Measurements from ENCODE around the gene MED12L.

Gene MED12L

GRCh38 chr3:151379083-151379734 lies 293.7 kb downstream of the MED12L start:
- TF ChIP-seq, protein P1, sequence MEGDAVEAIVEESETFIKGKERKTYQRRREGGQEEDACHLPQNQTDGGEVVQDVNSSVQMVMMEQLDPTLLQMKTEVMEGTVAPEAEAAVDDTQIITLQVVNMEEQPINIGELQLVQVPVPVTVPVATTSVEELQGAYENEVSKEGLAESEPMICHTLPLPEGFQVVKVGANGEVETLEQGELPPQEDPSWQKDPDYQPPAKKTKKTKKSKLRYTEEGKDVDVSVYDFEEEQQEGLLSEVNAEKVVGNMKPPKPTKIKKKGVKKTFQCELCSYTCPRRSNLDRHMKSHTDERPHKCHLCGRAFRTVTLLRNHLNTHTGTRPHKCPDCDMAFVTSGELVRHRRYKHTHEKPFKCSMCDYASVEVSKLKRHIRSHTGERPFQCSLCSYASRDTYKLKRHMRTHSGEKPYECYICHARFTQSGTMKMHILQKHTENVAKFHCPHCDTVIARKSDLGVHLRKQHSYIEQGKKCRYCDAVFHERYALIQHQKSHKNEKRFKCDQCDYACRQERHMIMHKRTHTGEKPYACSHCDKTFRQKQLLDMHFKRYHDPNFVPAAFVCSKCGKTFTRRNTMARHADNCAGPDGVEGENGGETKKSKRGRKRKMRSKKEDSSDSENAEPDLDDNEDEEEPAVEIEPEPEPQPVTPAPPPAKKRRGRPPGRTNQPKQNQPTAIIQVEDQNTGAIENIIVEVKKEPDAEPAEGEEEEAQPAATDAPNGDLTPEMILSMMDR (IDR thresholded peaks at IDR 0.05) = no peak
- Histone ChIP-seq H3K9me3 (ENCODE audit: control insufficient read depth, low read length) (no peaks in the 10 kb centered on the region), H2AFZ (no peak overlapping the region), H3K36me3 (ENCODE audit: control insufficient read depth, insufficient read depth, low read length) (no peaks in the 10 kb centered on the region), H3K79me2 (no peaks in the 10 kb centered on the region), H3K9ac (no peak overlapping the region), H3K4me1 (no peaks in the 10 kb centered on the region), H3K27ac (no peak overlapping the region), H3K27me3 (ENCODE audit: control insufficient read depth, insufficient read depth, low read length) (no peaks in the 10 kb centered on the region), H3K4me2 (ENCODE audit: low read length) (no peak overlapping the region), H3K4me3 (ENCODE audit: low read depth, low read length) (no peak overlapping the region)

DNA sequence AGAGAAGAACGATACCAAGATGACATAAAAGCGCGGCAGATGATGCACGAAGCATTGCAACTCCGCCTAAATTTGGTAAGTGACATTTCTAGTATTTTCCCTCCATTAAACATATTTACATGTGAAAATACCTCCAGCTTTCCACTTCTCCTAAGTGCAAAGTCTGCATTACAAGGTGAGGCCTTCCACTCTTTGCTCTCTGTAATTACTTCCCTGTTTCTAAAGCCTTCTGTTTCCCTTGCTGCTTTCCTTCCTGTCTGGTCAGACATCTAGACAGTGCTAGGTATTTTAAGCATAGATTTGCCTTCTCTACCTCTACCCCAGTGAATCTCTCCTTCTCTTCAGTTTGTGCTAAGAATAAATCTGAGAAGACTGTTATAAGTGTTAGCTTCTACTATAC lies 297.2 kb downstream of the MED12L start:
- TF ChIP-seq, protein P1 (IDR thresholded peaks at IDR 0.05) = no peak
- H3K9me3 ChIP-seq (ENCODE audit: control insufficient read depth, low read length) = no peaks in the 10 kb centered on the region

GRCh38 chr3:151383111-151383510 lies 297.6 kb downstream of the MED12L start:
- TF ChIP-seq, protein P1 (IDR thresholded peaks at IDR 0.05) = no peak
- Histone ChIP-seq H3K4me1 (no peaks in the 10 kb centered on the region), H3K9me3 (ENCODE audit: control insufficient read depth, low read length) (no peaks in the 10 kb centered on the region), H3K9ac (no peak overlapping the region), H3K4me3 (ENCODE audit: low read depth, low read length) (no peak overlapping the region), H2AFZ (no peak overlapping the region), H3K79me2 (no peaks in the 10 kb centered on the region), H3K27ac (no peak overlapping the region), H3K4me2 (ENCODE audit: low read length) (no peak overlapping the region), H3K36me3 (ENCODE audit: control insufficient read depth, insufficient read depth, low read length) (no peaks in the 10 kb centered on the region), H3K27me3 (ENCODE audit: control insufficient read depth, insufficient read depth, low read length) (no peaks in the 10 kb centered on the region)

More for the DNA sequence above, 297.2 kb downstream of the MED12L start:
- no peak overlapping the region for H3K27ac ChIP-seq
- no peak overlapping the region for H2AFZ ChIP-seq
- no peak overlapping the region for H3K4me3 ChIP-seq (ENCODE audit: low read depth, low read length)
- no peak overlapping the region for H3K4me2 ChIP-seq (ENCODE audit: low read length)
- no peak overlapping the region for H3K9ac ChIP-seq
- H3K79me2 ChIP-seq = no peaks in the 10 kb centered on the region
- H3K27me3 ChIP-seq (ENCODE audit: control insufficient read depth, insufficient read depth, low read length) = no peaks in the 10 kb centered on the region
- H3K36me3 ChIP-seq (ENCODE audit: control insufficient read depth, insufficient read depth, low read length) = no peaks in the 10 kb centered on the region
- no peaks in the 10 kb centered on the region for H3K4me1 ChIP-seq

GRCh38 chr3:151383956-151384355 lies 298.5 kb downstream of the MED12L start:
- Histone ChIP-seq H3K4me2 (ENCODE audit: low read length) (no peak overlapping the region), H3K4me3 (ENCODE audit: low read depth, low read length) (peak overlapping the region; percentile 25), H3K4me1 (no peaks in the 10 kb centered on the region), H3K27me3 (ENCODE audit: control insufficient read depth, insufficient read depth, low read length) (no peaks in the 10 kb centered on the region), H3K36me3 (ENCODE audit: control insufficient read depth, insufficient read depth, low read length) (no peaks in the 10 kb centered on the region), H3K79me2 (no peaks in the 10 kb centered on the region), H3K9ac (no peak overlapping the region), H3K27ac (no peak overlapping the region), H2AFZ (no peak overlapping the region), H3K9me3 (ENCODE audit: control insufficient read depth, low read length) (no peaks in the 10 kb centered on the region)
- TF ChIP-seq, protein P1 (IDR thresholded peaks at IDR 0.05) = no peak

DNA sequence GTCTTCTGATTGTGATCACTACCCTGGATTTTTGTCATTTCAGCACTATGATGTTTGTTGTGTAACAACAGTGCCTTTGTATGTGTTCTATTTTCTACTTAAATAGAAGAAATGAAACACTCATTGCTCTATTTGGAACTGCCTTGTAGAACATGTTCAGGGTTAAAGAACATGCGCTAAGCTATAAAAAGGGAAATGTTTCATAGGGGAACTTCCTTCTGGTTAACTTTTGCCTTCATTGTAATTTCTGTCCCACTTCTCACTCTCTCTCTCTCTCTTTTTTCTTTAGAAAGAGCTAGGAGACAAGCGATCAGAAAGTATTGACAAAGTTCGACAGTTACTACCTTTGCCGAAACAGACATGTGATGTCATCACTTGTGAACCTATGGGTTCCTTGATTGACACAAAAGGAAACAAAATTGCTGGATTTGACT lies 299.3 kb downstream of the MED12L start, which contains the start of gene P2RY12:
Gene P2RY12 (minus strand): TSS at position 13 of the 434 bp plus-strand sequence. CDS start 45,908 bp downstream, outside the sequence.
- H3K27me3 ChIP-seq (ENCODE audit: control insufficient read depth, insufficient read depth, low read length) = no peaks in the 10 kb centered on the region
- H3K4me3 ChIP-seq (ENCODE audit: low read depth, low read length) = peak within 1 kb of the TSS; percentile 25
- no peak within 1 kb of the TSS for H3K27ac ChIP-seq
- TF ChIP-seq, protein P1 (IDR thresholded peaks at IDR 0.05) = no peak
- no peaks in the 10 kb centered on the region for H3K4me1 ChIP-seq
- no peaks in the 10 kb centered on the region for H3K9me3 ChIP-seq (ENCODE audit: control insufficient read depth, low read length)
- H3K9ac ChIP-seq = no peak within 1 kb of the TSS
- no peaks in the 10 kb centered on the region for H3K36me3 ChIP-seq (ENCODE audit: control insufficient read depth, insufficient read depth, low read length)
- H3K4me2 ChIP-seq (ENCODE audit: low read length) = no peak within 1 kb of the TSS
- no peak within 1 kb of the TSS for H2AFZ ChIP-seq
- H3K79me2 ChIP-seq = no peaks in the 10 kb centered on the region
